ENCODE results near the gene DYNLT2. TPM values are rescaled to one million over a fixed set of nuclear protein-coding genes. Genes with fewer than 3 reads are reported as not detected.

Gene DYNLT2
- total and polyA plus RNA-seq, 2 of the 13 experiments (the other 11 are each of a cell fraction or from before 2014, with no cell fraction given) = 2.1 to 4.3 TPM

- TF ChIP-seq PAXIP1 (CRISPR knock-in tag; conservative IDR thresholded peaks at IDR 0.05) = no peak
- TF ChIP-seq ZNF800 (CRISPR knock-in tag; IDR thresholded peaks at IDR 0.05) = 0 out of 2 replicates have a peak, but pooled peaks have one; percentile 13
- 0 out of 2 replicates have a peak, but pooled peaks have one; percentile 84 for TF ChIP-seq NFE2L1 (CRISPR knock-in tag; IDR thresholded peaks at IDR 0.05; ENCODE audit: borderline replicate concordance)
- no peak for TF ChIP-seq ARNT (IDR thresholded peaks at IDR 0.05)
- TF ChIP-seq ZSCAN31 (CRISPR knock-in tag; IDR thresholded peaks at IDR 0.05; ENCODE audit: low read depth) = peak; percentile 45; the same call in 1 of the 2 replicates
- no peak; the same call in 1 of the 2 replicates for TF ChIP-seq ZNF296 (CRISPR knock-in tag; conservative IDR thresholded peaks at IDR 0.05)
- TF ChIP-seq SAFB2 (CRISPR knock-in tag; IDR thresholded peaks at IDR 0.05; ENCODE audit: borderline replicate concordance, low read depth) = peak; percentile 95
- no peak for TF ChIP-seq RORA (CRISPR knock-in tag; IDR thresholded peaks at IDR 0.05)
- no peak; the same call in 1 of the 2 replicates for TF ChIP-seq ZBTB10 (CRISPR knock-in tag; IDR thresholded peaks at IDR 0.05; ENCODE audit: borderline replicate concordance)
- TF ChIP-seq SP1 (IDR thresholded peaks at IDR 0.05) = no peak
- peak; percentile 49; the same call in 1 of the 2 replicates for TF ChIP-seq SP1 (CRISPR knock-in tag; IDR thresholded peaks at IDR 0.05)
- peak; percentile 88 for TF ChIP-seq GZF1 (CRISPR knock-in tag; IDR thresholded peaks at IDR 0.05)
- 0 out of 2 replicates have a peak, but pooled peaks have one; percentile 71 for TF ChIP-seq ZNF850 (CRISPR knock-in tag; conservative IDR thresholded peaks at IDR 0.05)
- no peak for TF ChIP-seq NPAS2 (CRISPR knock-in tag; IDR thresholded peaks at IDR 0.05; ENCODE audit: borderline replicate concordance)
- no peak for TF ChIP-seq U2AF2 (IDR thresholded peaks at IDR 0.05; ENCODE audit: low read depth, low read length)
- peak; percentile 63; the same call in 1 of the 2 replicates for TF ChIP-seq KAT8 (CRISPR knock-in tag; IDR thresholded peaks at IDR 0.05)
- TF ChIP-seq TEF (CRISPR knock-in tag; IDR thresholded peaks at IDR 0.05) = 0 out of 2 replicates have a peak, but pooled peaks have one; percentile 48
- TF ChIP-seq ZNF781 (CRISPR knock-in tag; IDR thresholded peaks at IDR 0.05; ENCODE audit: borderline replicate concordance, not compliant biosample characterization) = peak; percentile 88
- no peak for TF ChIP-seq PHF20 (CRISPR knock-in tag; IDR thresholded peaks at IDR 0.05)
- TF ChIP-seq ZNF597 (CRISPR knock-in tag; IDR thresholded peaks at IDR 0.05) = no peak
These were observed 26.8 kb downstream of the DYNLT2 start, which contains the start of gene PHF10 (continued) for GRCh38 chr6:169724494-169725124.

Measured in HepG2 (cell line).